GM12864 (cell line): ENCODE data around the gene SLC4A8.

Experiments
- DNase-seq: peaks from one replicate; pipeline ENCODE4 v3.0.0-alpha.2; 2011; ENCODE audit warnings: low read depth
- H3K4me3 ChIP-seq: 2 replicates; pipeline ENCODE4 v1.5.1; 2011; ENCODE audit warnings: mild to moderate bottlenecking, low read depth, low read length, control low read depth
- TF ChIP-seq, protein P1 (sequence below): IDR thresholded peaks from 2 replicates; pipeline ENCODE4 v1.5.1; 2011; ENCODE audit warnings: low read depth, mild to moderate bottlenecking, moderate library complexity, low read length, control low read depth, inconsistent platforms; ENCODE audit errors: missing control alignments

SLC4A8 gene

GRCh38 chr12:51428256-51428655 is 3.6 kb downstream of the SLC4A8 start:
- DNase-seq = no peak
- H3K4me3 ChIP-seq = no peak overlapping the region
- TF ChIP-seq, protein P1, sequence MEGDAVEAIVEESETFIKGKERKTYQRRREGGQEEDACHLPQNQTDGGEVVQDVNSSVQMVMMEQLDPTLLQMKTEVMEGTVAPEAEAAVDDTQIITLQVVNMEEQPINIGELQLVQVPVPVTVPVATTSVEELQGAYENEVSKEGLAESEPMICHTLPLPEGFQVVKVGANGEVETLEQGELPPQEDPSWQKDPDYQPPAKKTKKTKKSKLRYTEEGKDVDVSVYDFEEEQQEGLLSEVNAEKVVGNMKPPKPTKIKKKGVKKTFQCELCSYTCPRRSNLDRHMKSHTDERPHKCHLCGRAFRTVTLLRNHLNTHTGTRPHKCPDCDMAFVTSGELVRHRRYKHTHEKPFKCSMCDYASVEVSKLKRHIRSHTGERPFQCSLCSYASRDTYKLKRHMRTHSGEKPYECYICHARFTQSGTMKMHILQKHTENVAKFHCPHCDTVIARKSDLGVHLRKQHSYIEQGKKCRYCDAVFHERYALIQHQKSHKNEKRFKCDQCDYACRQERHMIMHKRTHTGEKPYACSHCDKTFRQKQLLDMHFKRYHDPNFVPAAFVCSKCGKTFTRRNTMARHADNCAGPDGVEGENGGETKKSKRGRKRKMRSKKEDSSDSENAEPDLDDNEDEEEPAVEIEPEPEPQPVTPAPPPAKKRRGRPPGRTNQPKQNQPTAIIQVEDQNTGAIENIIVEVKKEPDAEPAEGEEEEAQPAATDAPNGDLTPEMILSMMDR = no peak

- no peak overlapping the region for H3K4me3 ChIP-seq
- DNase-seq = no peak
- TF ChIP-seq, protein P1 = no peak
Measured at GRCh38 chr12:51429700-51430099, 5.1 kb downstream of the SLC4A8 start.

DNA sequence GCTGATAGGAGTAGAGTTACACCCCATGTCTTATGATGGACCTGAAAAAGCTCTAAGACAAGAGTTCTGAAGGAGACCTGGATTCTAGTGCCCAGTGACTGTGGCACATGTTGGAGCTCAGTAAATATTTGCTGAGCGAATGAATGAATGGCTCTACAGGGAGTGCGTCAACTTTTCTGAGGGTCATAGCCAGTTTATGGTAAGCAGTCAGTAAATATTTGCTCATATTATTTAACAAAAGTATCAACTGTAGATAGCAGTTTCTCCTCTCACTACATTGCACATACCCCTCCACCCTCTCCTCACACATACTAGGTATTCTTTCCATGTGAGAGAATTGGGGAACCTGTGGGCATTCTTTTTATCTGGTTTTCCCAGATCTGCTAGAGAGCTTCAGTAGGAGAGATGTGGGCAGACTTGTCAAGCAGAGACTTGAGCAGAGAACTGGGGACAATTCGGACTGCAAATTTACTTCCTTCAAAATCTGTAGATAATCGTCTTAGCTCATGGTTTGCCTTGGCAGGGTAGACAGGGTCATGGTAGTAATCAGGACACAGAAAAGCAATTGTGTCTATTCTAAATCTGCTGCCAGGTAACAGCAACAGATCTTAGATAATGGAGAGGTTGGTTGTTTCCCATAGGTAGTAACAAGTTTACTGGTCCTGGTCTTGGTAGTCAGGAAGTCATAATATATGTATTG is 5.7 kb downstream of the SLC4A8 start:
- DNase-seq = no peak
- TF ChIP-seq, protein P1 = no peak
- no peak overlapping the region for H3K4me3 ChIP-seq

- TF ChIP-seq, protein P1 = no peak
- no peak overlapping the region for H3K4me3 ChIP-seq
- DNase-seq = no peak
Measured at GRCh38 chr12:51432921-51433320, 8.3 kb downstream of the SLC4A8 start.

DNA sequence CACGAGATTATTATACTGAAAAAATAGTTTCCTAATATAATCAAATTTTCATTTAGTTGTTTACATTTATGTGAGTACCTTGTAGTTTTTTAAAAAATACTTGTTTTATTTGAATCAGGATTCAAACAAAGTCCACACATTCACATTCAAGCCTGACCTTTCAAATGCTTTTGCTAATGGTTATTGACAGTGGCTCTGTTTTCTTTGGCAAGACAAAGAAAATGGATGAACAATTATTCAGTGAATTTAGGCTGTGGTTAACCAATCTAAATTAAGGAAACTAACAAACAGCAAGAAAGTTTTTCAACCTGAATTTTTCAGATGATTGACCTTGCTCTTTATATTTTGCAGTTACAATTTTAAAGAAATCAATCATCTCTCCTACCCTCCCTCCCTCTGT is 9.7 kb downstream of the SLC4A8 start:
- no peak for DNase-seq
- no peak overlapping the region for H3K4me3 ChIP-seq
- TF ChIP-seq, protein P1 = no peak

- H3K4me3 ChIP-seq = no peak overlapping the region
- TF ChIP-seq, protein P1 = no peak
- DNase-seq = no peak
Measured at GRCh38 chr12:51437431-51437830, 12.8 kb downstream of the SLC4A8 start.

- no peak for DNase-seq
Measured at GRCh38 chr12:51439330-51439729, 14.7 kb downstream of the SLC4A8 start.

More at GRCh38 chr12:51439330-51439729, 14.7 kb downstream of the SLC4A8 start:
- no peak overlapping the region for H3K4me3 ChIP-seq
- TF ChIP-seq, protein P1 = no peak
